ENCODE measurements around the gene KIRREL3.

Gene KIRREL3

DNA sequence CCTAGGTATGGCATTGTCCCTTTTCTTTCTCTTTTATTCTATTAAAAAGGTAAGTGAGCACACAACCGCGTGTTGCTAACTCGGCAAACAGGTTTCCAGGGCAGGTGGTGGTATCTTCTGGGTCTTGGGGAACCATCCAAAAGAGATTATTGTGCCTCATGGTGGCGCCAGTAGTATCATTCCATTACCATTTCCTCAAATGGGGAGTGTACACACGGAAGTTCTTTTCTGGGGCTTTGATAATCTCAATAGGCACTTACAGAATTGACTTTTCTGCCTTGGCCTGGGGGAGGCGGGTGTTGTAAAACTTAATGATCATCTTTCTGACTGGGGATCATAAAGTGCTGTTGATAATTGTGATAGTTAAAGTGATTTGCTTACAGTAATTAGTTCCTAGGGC is 234.1 kb downstream of the KIRREL3 start:
- FAIRE-seq: no peak

GRCh38 chr11:126765196-126765595 is 235.4 kb downstream of the KIRREL3 start:
- FAIRE-seq: no peak

GRCh38 chr11:126764231-126764630 is 236.3 kb downstream of the KIRREL3 start:
- FAIRE-seq: no peak

- FAIRE-seq: no peak
These were observed 243.7 kb downstream of the KIRREL3 start for GRCh38 chr11:126756855-126757254.

DNA sequence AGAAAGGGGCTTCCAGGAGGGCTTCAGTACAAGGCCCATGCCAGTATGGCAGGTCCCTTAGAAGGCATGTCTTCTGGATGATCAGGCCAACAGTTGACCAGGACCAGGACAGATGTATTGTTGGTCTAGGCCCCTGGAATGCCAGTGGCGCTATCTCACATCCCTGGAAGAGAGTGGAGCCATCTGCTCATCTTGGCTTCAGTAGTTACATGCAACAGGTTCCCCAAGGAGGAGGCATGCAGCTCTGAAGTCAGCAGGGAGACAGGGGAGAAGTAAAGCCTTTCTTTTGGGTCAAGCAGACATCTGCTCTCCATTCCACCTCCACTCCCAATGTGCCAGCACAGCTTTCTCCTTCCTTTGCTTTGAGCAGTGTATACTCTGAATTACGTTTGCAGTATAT is 244.1 kb downstream of the KIRREL3 start:
- FAIRE-seq: no peak

GRCh38 chr11:126755526-126755925 is 245.0 kb downstream of the KIRREL3 start:
- no peak for FAIRE-seq

DNA sequence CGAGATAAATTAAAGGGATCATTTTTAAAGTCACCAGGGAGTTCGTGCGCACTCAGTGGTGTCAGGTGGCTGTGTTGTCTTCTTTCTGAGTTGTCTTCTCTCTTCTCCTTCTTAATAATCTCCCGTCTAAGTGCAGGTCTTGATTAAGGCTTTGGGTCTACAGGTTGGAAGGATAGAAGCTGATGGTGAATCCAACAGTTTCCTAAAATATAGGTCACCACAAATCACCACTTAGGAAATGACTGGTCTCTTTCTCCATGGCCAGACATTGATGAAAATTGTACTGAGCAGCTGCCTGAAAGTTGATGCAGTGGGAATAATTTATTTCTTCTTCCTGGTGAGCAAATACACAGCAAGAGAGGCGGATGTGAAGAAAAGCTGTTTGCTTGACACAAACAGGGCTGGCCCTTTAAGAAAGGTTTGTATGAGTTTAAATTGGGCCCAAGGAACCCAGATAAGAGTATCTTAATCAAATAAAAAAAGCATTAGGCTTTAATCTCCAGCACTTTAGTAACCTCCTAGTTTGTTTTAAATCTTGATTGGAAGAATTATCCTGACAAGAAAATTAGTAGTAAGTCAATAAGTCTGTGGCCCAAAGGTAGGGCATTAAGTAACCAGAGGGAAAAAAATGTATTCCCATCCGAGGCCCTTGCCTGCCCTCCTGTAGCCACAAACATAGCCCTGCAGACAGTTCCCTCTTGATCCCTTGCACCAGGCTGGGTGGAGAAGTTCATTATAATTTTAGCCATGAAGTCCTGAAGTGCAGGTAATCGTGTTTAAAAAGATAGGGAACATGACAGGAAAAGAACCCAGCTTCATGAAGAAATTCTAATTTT is 245.8 kb downstream of the KIRREL3 start:
- no peak for FAIRE-seq

- no peak for FAIRE-seq
These were observed 246.6 kb downstream of the KIRREL3 start for GRCh38 chr11:126753990-126754389.

DNA sequence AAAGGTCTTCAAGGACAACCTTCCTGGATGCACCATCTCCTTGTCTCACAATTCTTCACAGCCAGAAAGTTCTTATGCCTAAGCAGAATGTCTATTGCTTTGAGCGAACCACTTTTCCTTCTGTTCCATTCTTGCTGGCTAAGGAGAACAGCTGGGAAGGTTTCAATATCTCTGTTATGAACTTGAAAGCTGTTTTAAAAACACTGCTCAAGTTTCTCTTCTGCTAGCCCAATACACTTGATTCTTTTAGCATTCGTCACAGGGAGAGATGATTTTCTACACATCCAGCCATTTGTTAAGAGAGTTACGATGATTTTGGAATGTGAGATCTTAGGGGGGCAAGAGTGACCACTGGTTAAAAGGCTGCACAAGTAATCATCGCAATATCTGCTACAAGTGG is 249.3 kb downstream of the KIRREL3 start:
- no peak for FAIRE-seq

- no peak for FAIRE-seq
These were observed 251.8 kb downstream of the KIRREL3 start for GRCh38 chr11:126748793-126749192.

GRCh38 chr11:126748100-126748791 is 252.3 kb downstream of the KIRREL3 start:
- FAIRE-seq: no peak

DNA sequence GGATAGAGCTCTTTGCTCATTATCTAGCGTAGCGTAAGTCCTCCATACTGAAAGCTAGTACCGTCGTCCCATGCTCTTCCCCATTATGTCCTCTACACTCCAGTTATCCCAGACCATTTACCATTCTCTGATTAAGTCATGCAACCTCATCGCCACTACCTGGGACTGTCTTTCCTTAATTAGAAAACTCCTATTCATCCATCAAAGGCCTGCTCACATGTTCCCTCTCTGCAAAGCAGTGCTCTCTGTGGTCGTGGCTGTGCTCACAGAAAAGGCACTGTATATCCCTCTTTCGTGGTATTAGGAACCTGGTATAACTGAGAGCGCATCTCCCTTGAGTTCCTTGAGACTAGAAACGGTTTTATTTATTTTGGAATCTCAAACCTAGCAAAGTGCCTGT is 253.3 kb downstream of the KIRREL3 start:
- FAIRE-seq: no peak

- FAIRE-seq: no peak
These were observed 254.1 kb downstream of the KIRREL3 start for GRCh38 chr11:126746443-126746842.

DNA sequence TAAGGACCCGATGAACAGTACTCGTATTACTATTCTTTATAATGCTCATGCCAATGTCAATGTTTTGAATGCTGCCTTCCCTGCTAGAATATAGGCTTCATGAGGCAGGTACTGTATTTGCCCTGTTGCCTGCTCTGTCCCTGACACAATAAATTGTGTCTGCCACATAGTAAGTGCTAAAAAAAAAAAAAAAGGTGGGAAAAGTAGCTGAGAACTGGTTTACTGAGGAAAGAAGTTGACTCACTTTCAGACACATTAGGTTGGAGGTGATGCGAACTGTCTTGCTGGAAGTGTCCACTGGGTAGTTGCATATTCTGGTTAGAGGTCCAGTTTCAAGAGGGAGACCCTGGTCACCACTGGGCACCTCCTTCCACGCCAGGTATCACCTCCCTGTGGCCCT is 255.9 kb downstream of the KIRREL3 start:
- no peak for FAIRE-seq

- FAIRE-seq: no peak
These were observed 256.9 kb downstream of the KIRREL3 start for GRCh38 chr11:126743628-126744027.

GRCh38 chr11:126742582-126742981 is 258.0 kb downstream of the KIRREL3 start:
- FAIRE-seq: no peak

DNA sequence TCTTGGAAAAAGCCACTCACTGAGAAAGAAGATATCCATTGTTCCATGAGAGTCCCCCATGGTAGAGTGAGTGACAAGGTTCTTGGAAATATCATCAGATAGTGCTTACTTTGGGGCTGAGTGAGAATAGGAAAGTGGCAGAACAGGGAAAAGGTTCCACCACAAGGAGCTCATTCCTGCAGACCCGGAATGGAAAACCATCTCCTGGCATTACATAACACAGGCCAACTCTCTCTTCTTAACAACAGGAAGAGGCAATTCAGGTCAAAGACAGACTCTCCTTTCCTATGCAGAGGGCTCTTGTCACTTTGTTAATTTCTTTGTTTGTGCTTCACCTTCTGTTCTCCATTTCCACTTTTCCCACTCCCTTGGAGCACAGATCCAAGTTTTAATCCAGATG is 259.7 kb downstream of the KIRREL3 start:
- FAIRE-seq: no peak

- FAIRE-seq: no peak
These were observed 260.9 kb downstream of the KIRREL3 start for GRCh38 chr11:126739499-126740145.

- no peak for FAIRE-seq
These were observed 262.1 kb downstream of the KIRREL3 start for GRCh38 chr11:126738295-126739031.

DNA sequence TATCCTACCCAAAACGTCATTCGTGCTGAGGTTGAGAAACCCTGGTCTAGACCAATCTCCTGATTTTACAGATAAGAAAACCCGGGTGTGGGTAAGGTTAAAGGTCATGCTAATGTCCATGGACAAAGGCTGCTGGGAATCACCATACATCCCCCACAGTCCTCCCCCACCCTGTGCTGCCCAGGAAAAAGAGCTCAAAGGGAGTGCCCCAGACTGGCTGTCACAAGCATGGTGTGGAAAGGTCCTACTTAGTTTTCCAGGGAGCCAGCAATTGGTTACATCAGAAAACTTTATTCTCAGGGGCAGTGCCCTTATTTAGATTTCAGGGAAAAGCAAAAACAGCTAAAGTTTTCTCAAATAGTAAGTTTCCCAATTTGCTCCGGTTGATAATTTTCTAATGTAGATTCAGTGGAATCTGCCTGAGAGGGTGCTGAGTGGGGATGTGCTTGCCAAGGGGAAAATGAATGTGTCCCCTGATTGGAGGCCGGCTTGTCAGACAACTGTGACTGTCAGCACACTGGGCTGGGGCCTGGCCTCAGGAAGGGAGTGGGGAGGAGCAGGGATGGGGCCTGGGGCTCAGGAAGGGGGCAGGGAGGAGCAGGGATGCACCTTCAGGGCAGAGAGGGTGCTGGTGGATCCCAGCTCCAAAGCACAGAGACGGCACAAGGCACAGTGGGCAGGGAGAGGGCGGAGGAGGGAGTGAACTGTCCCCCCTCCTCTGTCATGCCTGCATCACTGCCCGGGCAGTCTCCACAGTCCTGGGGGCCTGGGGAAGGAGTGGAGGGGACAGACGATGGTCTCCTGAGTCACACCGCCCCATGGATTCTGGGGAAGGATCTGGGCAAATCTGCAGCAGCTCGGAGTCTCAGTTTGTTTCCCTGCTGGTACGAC is 263.6 kb downstream of the KIRREL3 start:
- no peak for FAIRE-seq

DNA sequence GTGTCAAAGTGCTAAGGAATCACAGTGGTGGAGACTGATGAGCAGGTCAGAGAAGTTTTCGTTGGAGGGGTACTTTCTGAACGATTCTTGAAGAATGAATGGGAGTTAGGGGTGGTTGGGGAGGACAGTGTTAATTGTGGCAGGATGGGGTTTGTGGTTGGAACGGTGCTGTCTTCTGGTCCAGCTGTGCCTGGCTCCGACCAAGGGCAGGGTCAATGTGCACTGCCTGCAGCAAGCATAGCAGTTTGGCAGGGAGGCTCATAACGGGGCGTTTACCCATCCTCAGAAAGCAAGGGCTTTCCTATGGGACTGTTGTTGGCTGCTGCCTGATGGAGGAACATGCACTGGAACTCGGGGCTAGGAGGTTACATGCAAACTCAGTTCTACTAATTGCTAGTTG is 265.8 kb downstream of the KIRREL3 start:
- FAIRE-seq: no peak

- FAIRE-seq: no peak
These were observed 266.9 kb downstream of the KIRREL3 start for GRCh38 chr11:126733685-126734084.
